Endothelial cell (in vitro differentiated cells): Measurements from ENCODE around the gene WNT2B. TPM values are rescaled to one million over a fixed set of nuclear protein-coding genes. Genes with fewer than 3 reads are reported as not detected.

ENCODE experiments used
- DNase-seq: peaks from one replicate; pipeline ENCODE4 v3.0.0; 2021; ENCODE audit warnings: low spot score
- H3K27ac Mint-ChIP-seq: one replicate; pipeline ENCODE4 v1.8.0; 2021; ENCODE audit warnings: mixed read lengths, inconsistent platforms; ENCODE audit not compliant: unreplicated experiment
- H3K27me3 Mint-ChIP-seq: one replicate; pipeline ENCODE4 v1.8.0; 2021; ENCODE audit warnings: mild to moderate bottlenecking, moderate library complexity, mixed read lengths, inconsistent platforms; ENCODE audit not compliant: unreplicated experiment
- H3K36me3 Mint-ChIP-seq: one replicate; pipeline ENCODE4 v1.8.0; 2021; ENCODE audit warnings: mild to moderate bottlenecking, low read depth, mixed read lengths, inconsistent platforms; ENCODE audit not compliant: unreplicated experiment
- H3K4me1 Mint-ChIP-seq: one replicate; pipeline ENCODE4 v1.8.0; 2021; ENCODE audit warnings: mild to moderate bottlenecking, mixed read lengths, inconsistent platforms; ENCODE audit not compliant: unreplicated experiment
- H3K4me3 Mint-ChIP-seq: one replicate; pipeline ENCODE4 v1.8.0; 2021; ENCODE audit warnings: mild to moderate bottlenecking, mixed read lengths, inconsistent platforms; ENCODE audit not compliant: unreplicated experiment
- H3K9me3 Mint-ChIP-seq: one replicate; pipeline ENCODE4 v1.8.0; 2021; ENCODE audit warnings: mixed read lengths, inconsistent platforms; ENCODE audit not compliant: unreplicated experiment
- CTCF ChIP-seq: fragments of 200-600 bp; sonication (generic); IDR thresholded peaks from one replicate; pipeline ENCODE4 v1.5.0; 2021; ENCODE audit warnings: antibody characterized with exemption; ENCODE audit not compliant: unreplicated experiment
- total RNA-seq: library from RNA; stranded (reverse); fragmentation: NEBNext Ultra II Directional; extraction: Animal tissue kit (Norgen Biotek cat#: 25700); gene quantifications from one replicate; pipeline ENCODE4 v1.2.1, GENCODE V29; 2021; ENCODE audit not compliant: unreplicated experiment

WNT2B gene
- total RNA-seq, 1 donor from 2014 or later = 1.3 TPM

- peaks cover 6% of the 10 kb centered on the region for H3K27me3 Mint-ChIP-seq
- peaks cover 11% of the 10 kb centered on the region for H3K4me1 Mint-ChIP-seq
- no peaks in the 10 kb centered on the region for H3K9me3 Mint-ChIP-seq
- no peak for DNase-seq
- no peak overlapping the region for H3K4me3 Mint-ChIP-seq
- H3K36me3 Mint-ChIP-seq = no peaks in the 10 kb centered on the region
- H3K27ac Mint-ChIP-seq = no peak overlapping the region
- TF ChIP-seq CTCF = no peak
These were observed 8.5 kb downstream of the WNT2B start for GRCh38 chr1:112517231-112517630.

GRCh38 chr1:112517646-112518045 is 8.9 kb downstream of the WNT2B start:
- no peak overlapping the region for H3K27ac Mint-ChIP-seq
- peaks cover 7% of the 10 kb centered on the region for H3K4me1 Mint-ChIP-seq
- no peaks in the 10 kb centered on the region for H3K36me3 Mint-ChIP-seq
- H3K4me3 Mint-ChIP-seq = peak overlapping the region; percentile 2
- no peak for DNase-seq
- no peak for TF ChIP-seq CTCF
- H3K27me3 Mint-ChIP-seq = peaks cover 6% of the 10 kb centered on the region
- no peaks in the 10 kb centered on the region for H3K9me3 Mint-ChIP-seq

- no peak overlapping the region for H3K27ac Mint-ChIP-seq
- H3K4me3 Mint-ChIP-seq = no peak overlapping the region
- peaks cover 6% of the 10 kb centered on the region for H3K4me1 Mint-ChIP-seq
- no peak for DNase-seq
- H3K9me3 Mint-ChIP-seq = no peaks in the 10 kb centered on the region
- peaks cover 6% of the 10 kb centered on the region for H3K27me3 Mint-ChIP-seq
- TF ChIP-seq CTCF = no peak
- H3K36me3 Mint-ChIP-seq = no peaks in the 10 kb centered on the region
These were observed 9.4 kb downstream of the WNT2B start for GRCh38 chr1:112518186-112518585.

- no peak for TF ChIP-seq CTCF
- Mint-ChIP-seq H3K27me3 (peaks cover 5% of the 10 kb centered on the region), H3K36me3 (peaks cover 6% of the 10 kb centered on the region), H3K4me1 (peaks cover 9% of the 10 kb centered on the region), H3K9me3 (no peaks in the 10 kb centered on the region), H3K27ac (no peak overlapping the region), H3K4me3 (no peak overlapping the region)
- DNase-seq = no peak
These were observed 11.4 kb downstream of the WNT2B start for GRCh38 chr1:112520166-112520565.

GRCh38 chr1:112522621-112523020 is 13.9 kb downstream of the WNT2B start:
- H3K36me3 Mint-ChIP-seq = peaks cover 6% of the 10 kb centered on the region
- no peaks in the 10 kb centered on the region for H3K27me3 Mint-ChIP-seq
- H3K27ac Mint-ChIP-seq = no peak overlapping the region
- H3K4me1 Mint-ChIP-seq = peaks cover 3% of the 10 kb centered on the region
- DNase-seq = no peak
- TF ChIP-seq CTCF = no peak
- H3K4me3 Mint-ChIP-seq = peak overlapping the region; percentile 18
- H3K9me3 Mint-ChIP-seq = no peaks in the 10 kb centered on the region
